ENCODE results near the gene PRPF18. TPM values are rescaled to one million over a fixed set of nuclear protein-coding genes. Genes with fewer than 3 reads are reported as not detected.

Gene PRPF18
- total RNA-seq, 1 donor from 2014 or later: 21.0 TPM

GRCh38 chr10:13604357-13605040 is 17.7 kb downstream of the PRPF18 start:
- DNase-seq (ENCODE audit: low read depth): no peak
- no peak for FAIRE-seq
- Histone ChIP-seq H3K4me2 (ENCODE audit: low read length) (no peak overlapping the region), H3K4me1 (ENCODE audit: insufficient read depth, low read length) (no peaks in the 10 kb centered on the region), H3K27ac (ENCODE audit: low read depth, low read length) (no peak overlapping the region), H3K79me2 (ENCODE audit: insufficient read depth, low read length) (no peaks in the 10 kb centered on the region), H4K20me1 (ENCODE audit: insufficient read depth, low read length) (no peaks in the 10 kb centered on the region), H3K27me3 (ENCODE audit: insufficient read depth, low read length) (no peaks in the 10 kb centered on the region), H2AFZ (ENCODE audit: low read depth, low read length) (no peak overlapping the region), H3K9ac (ENCODE audit: low read length) (no peak overlapping the region), H3K9me3 (ENCODE audit: insufficient read depth, low read depth, low read length) (no peaks in the 10 kb centered on the region), H3K36me3 (ENCODE audit: insufficient read depth, low read length) (peaks cover 12% of the 10 kb centered on the region), H3K4me3 (ENCODE audit: insufficient read depth, low read depth, low read length) (no peak overlapping the region)
- Mint-ChIP-seq H3K4me3 (ENCODE audit: unreplicated experiment) (no peak overlapping the region), H3K27ac (ENCODE audit: unreplicated experiment) (no peak overlapping the region), H3K27me3 (ENCODE audit: low read depth, unreplicated experiment) (no peaks in the 10 kb centered on the region), H3K36me3 (ENCODE audit: low read depth, unreplicated experiment) (peaks cover 5% of the 10 kb centered on the region), H3K4me1 (ENCODE audit: low read depth, unreplicated experiment) (peaks cover 12% of the 10 kb centered on the region), H3K9me3 (ENCODE audit: unreplicated experiment) (no peaks in the 10 kb centered on the region)
- no peak for TF ChIP-seq EZH2 (IDR thresholded peaks at IDR 0.05; ENCODE audit: insufficient read depth, low read length)
- TF ChIP-seq CTCF (IDR thresholded peaks at IDR 0.05; ENCODE audit: insufficient read depth, low read depth, low read length): no peak

- DNase-seq (ENCODE audit: low read depth): peak; percentile 49
- Histone ChIP-seq H3K27ac (ENCODE audit: low read depth, low read length) (no peak overlapping the region), H2AFZ (ENCODE audit: low read depth, low read length) (no peak overlapping the region), H3K9ac (ENCODE audit: low read length) (no peak overlapping the region), H4K20me1 (ENCODE audit: insufficient read depth, low read length) (no peaks in the 10 kb centered on the region), H3K4me1 (ENCODE audit: insufficient read depth, low read length) (no peaks in the 10 kb centered on the region), H3K27me3 (ENCODE audit: insufficient read depth, low read length) (no peaks in the 10 kb centered on the region), H3K79me2 (ENCODE audit: insufficient read depth, low read length) (no peaks in the 10 kb centered on the region), H3K9me3 (ENCODE audit: insufficient read depth, low read depth, low read length) (no peaks in the 10 kb centered on the region), H3K36me3 (ENCODE audit: insufficient read depth, low read length) (peaks cover 28% of the 10 kb centered on the region), H3K4me2 (ENCODE audit: low read length) (no peak overlapping the region), H3K4me3 (ENCODE audit: insufficient read depth, low read depth, low read length) (no peak overlapping the region)
- Mint-ChIP-seq H3K36me3 (ENCODE audit: low read depth, unreplicated experiment) (peaks cover 9% of the 10 kb centered on the region), H3K27me3 (ENCODE audit: low read depth, unreplicated experiment) (no peaks in the 10 kb centered on the region), H3K4me3 (ENCODE audit: unreplicated experiment) (no peak overlapping the region), H3K27ac (ENCODE audit: unreplicated experiment) (peak overlapping the region; percentile 43), H3K9me3 (ENCODE audit: unreplicated experiment) (no peaks in the 10 kb centered on the region), H3K4me1 (ENCODE audit: low read depth, unreplicated experiment) (peaks cover 19% of the 10 kb centered on the region)
- no peak for TF ChIP-seq CTCF (IDR thresholded peaks at IDR 0.05; ENCODE audit: insufficient read depth, low read depth, low read length)
- TF ChIP-seq EZH2 (IDR thresholded peaks at IDR 0.05; ENCODE audit: insufficient read depth, low read length): no peak
- no peak for FAIRE-seq
Measured at GRCh38 chr10:13608246-13608853, 21.6 kb downstream of the PRPF18 start.

Data from astrocyte (in vitro differentiated cells and primary cell).